ENCODE measurements around the gene XYLT1. TPM values are rescaled to one million over a fixed set of nuclear protein-coding genes. Genes with fewer than 3 reads are reported as not detected.
A peak's percentile ranks its signal among the peaks of the same experiment; 100 is the strongest.

The XYLT1 gene
- polyA plus RNA-seq, 1 of the 3 experiments (the other 2 are of a cell fraction): 17.6 TPM

DNA sequence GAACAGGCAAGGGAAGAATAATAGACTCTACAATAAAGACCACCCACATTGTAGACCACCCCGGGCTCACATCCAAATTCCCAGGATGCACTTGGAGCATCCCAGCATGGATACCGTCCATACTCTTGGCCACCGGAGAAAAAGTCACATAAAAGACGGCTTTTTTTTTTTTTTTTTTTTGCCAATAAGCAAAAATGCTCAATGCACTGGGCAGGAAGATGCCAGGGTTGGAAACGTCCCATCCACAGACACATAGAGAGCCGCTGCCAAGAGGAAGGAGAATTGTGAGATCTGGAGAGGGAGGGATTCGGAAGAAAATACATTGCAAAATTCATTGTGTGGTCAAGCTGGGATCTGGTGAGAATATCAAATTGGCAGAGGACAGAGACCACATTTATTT is 286.7 kb downstream of the XYLT1 start:
- H3K4me1 ChIP-seq (ENCODE audit: control insufficient read depth in 1 of 2, insufficient read depth in 2 of 2, low read depth in 1 of 2, low read length in 1 of 2): peaks cover 0 to 5% of the 10 kb centered on the region in 2 experiments; a peak in 1 of 4 replicates
- POLR2A ChIA-PET: no interaction called here
- H3K9me3 ChIP-seq: no peaks in the 10 kb centered on the region
- peaks cover 7 to 57% of the 10 kb centered on the region in 2 experiments for H3K36me3 ChIP-seq (replicated peaks in 1 of 2; ENCODE audit: control insufficient read depth in 1 of 2, insufficient read depth in 2 of 2, low read length in 1 of 2)
- H3K9me2 ChIP-seq: no peaks in the 10 kb centered on the region
- no peak for DNase-seq
- WGBS (ENCODE audit: low lambda C conversion rate): 82% methylated on average over 7 of the region's 7 CpGs
- H3K9ac ChIP-seq: no peak overlapping the region
- CTCF ChIA-PET: interaction anchor here (1.1 kb wide), 1 partner anchor 10 kb away, joined by 3 read pairs; no protein-coding TSS in a partner anchor
- H3K4me3 ChIP-seq (ENCODE audit: low read depth in 2 of 2, low read length in 1 of 2): no peak overlapping the region
- H3K27ac ChIP-seq (ENCODE audit: low read depth in 2 of 2, low read length in 1 of 2): no peak overlapping the region
- H3K27me3 ChIP-seq (ENCODE audit: insufficient read depth): no peaks in the 10 kb centered on the region
- H2AFZ ChIP-seq (ENCODE audit: low read depth): no peak overlapping the region
- peaks cover 48% of the 10 kb centered on the region; the same call in 1 of the 2 replicates for H3K79me2 ChIP-seq (ENCODE audit: insufficient read depth)
- peaks cover 92% of the 10 kb centered on the region for H4K20me1 ChIP-seq (ENCODE audit: insufficient read depth)
- H3K4me2 ChIP-seq: no peak overlapping the region
- TF ChIP-seq MXI1 (IDR thresholded peaks at IDR 0.05; ENCODE audit: low read depth, low read length) (no peak), NFIC (IDR thresholded peaks at IDR 0.05; ENCODE audit: borderline replicate concordance) (no peak), YY1 (IDR thresholded peaks at IDR 0.05; ENCODE audit: low read depth) (no peak)
- H3F3A ChIP-seq (replicated peaks; ENCODE audit: insufficient read depth): peaks cover 12% of the 10 kb centered on the region

- H2AFZ ChIP-seq (ENCODE audit: low read depth): no peak overlapping the region
- H3K27me3 ChIP-seq (ENCODE audit: insufficient read depth): no peaks in the 10 kb centered on the region
- TF ChIP-seq, protein P1, sequence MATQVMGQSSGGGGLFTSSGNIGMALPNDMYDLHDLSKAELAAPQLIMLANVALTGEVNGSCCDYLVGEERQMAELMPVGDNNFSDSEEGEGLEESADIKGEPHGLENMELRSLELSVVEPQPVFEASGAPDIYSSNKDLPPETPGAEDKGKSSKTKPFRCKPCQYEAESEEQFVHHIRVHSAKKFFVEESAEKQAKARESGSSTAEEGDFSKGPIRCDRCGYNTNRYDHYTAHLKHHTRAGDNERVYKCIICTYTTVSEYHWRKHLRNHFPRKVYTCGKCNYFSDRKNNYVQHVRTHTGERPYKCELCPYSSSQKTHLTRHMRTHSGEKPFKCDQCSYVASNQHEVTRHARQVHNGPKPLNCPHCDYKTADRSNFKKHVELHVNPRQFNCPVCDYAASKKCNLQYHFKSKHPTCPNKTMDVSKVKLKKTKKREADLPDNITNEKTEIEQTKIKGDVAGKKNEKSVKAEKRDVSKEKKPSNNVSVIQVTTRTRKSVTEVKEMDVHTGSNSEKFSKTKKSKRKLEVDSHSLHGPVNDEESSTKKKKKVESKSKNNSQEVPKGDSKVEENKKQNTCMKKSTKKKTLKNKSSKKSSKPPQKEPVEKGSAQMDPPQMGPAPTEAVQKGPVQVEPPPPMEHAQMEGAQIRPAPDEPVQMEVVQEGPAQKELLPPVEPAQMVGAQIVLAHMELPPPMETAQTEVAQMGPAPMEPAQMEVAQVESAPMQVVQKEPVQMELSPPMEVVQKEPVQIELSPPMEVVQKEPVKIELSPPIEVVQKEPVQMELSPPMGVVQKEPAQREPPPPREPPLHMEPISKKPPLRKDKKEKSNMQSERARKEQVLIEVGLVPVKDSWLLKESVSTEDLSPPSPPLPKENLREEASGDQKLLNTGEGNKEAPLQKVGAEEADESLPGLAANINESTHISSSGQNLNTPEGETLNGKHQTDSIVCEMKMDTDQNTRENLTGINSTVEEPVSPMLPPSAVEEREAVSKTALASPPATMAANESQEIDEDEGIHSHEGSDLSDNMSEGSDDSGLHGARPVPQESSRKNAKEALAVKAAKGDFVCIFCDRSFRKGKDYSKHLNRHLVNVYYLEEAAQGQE (IDR thresholded peaks at IDR 0.05; ENCODE audit: low read depth, low read length): peak; percentile 94
- no peak for TF ChIP-seq EZH2phosphoT487 (IDR thresholded peaks at IDR 0.05; ENCODE audit: borderline replicate concordance, low read depth)
- no peak for TF ChIP-seq FOXM1 (IDR thresholded peaks at IDR 0.05; ENCODE audit: low read depth)
- no peak for TF ChIP-seq MAX (IDR thresholded peaks at IDR 0.05; ENCODE audit: low read depth)
- no peak for TF ChIP-seq TAF1 (IDR thresholded peaks at IDR 0.05; ENCODE audit: borderline replicate concordance, low read depth, low read length)
- TF ChIP-seq TEAD4 (IDR thresholded peaks at IDR 0.05; ENCODE audit: borderline replicate concordance, insufficient read depth): no peak
- peak overlapping the region in 1 of 2 experiments; percentile 24; a peak in 1 of 4 replicates for H3K27ac ChIP-seq (ENCODE audit: low read depth in 2 of 2, low read length in 1 of 2)
- no peaks in the 10 kb centered on the region for H3K9me2 ChIP-seq
- H3K4me1 ChIP-seq (ENCODE audit: control insufficient read depth in 1 of 2, insufficient read depth in 2 of 2, low read depth in 1 of 2, low read length in 1 of 2): peaks cover 0 to 9% of the 10 kb centered on the region in 2 experiments; a peak in 1 of 4 replicates
- ChIA-PET CTCF (interaction anchor here (1.5 kb wide), 1 partner anchor 16 kb away, joined by 3 read pairs; no protein-coding TSS in a partner anchor), POLR2A (no interaction called here)
- DNase-seq: no peak
- no peaks in the 10 kb centered on the region for H3K9me3 ChIP-seq
- no peak overlapping the region for H3K9ac ChIP-seq
- no peak overlapping the region for H3K4me3 ChIP-seq (ENCODE audit: low read depth in 2 of 2, low read length in 1 of 2)
- H4K20me1 ChIP-seq (ENCODE audit: insufficient read depth): peaks cover 97% of the 10 kb centered on the region
- peaks cover 19% of the 10 kb centered on the region for H3F3A ChIP-seq (replicated peaks; ENCODE audit: insufficient read depth)
- peaks cover 36% of the 10 kb centered on the region; the same call in 1 of the 2 replicates for H3K79me2 ChIP-seq (ENCODE audit: insufficient read depth)
- WGBS (ENCODE audit: low lambda C conversion rate): 59% methylated on average over 14 of the region's 14 CpGs
- peaks cover 13 to 55% of the 10 kb centered on the region in 2 experiments for H3K36me3 ChIP-seq (replicated peaks in 1 of 2; ENCODE audit: control insufficient read depth in 1 of 2, insufficient read depth in 2 of 2, low read length in 1 of 2)
- H3K4me2 ChIP-seq: 0 out of 2 replicates have a peak overlapping the region, but pooled peaks have one; percentile 15
Measured at GRCh38 chr16:17177959-17178905, 292.5 kb downstream of the XYLT1 start.

Measured in SK-N-SH (cell line).